HTR-8/SVneo (cell line): ENCODE measurements around the gene ACTL6B.

Source experiments
- DNase-seq: peaks from one replicate; pipeline ENCODE4 v3.0.0; 2011; ENCODE audit warnings: low spot score, mixed read lengths; ENCODE audit not compliant: insufficient read length
- FAIRE-seq: peaks from 2 replicates; lab custom pipeline; 2011; peaks lifted over from hg19 to GRCh38; lab: Jason Lieb, UNC

The ACTL6B gene

DNA sequence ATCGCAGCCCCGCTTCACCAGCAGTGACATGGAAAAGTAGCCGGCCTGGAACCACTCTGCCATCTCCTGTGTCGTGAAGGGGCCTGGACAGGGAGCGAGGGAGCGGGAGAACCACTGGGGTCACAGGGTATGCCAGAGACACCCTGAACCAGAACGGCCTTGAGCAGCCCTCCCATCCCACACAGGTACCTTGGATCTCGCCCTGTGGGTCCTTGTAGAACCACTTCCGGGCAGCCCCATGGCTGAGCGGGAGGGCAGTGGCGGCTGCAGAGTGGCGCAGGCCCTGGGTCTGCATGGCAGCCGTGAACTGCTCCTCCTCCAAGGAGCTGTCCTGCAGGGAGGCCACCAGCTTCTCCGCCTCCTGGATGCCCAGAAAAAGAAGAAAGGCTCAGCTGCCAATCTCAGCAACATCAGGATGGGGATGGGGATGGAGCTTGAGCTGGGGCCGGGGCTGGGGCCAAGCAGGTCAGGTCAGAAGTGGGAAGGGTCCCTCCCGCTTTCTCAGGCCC lies 28.3 kb upstream of the ACTL6B start:
- FAIRE-seq (no peak), DNase-seq (no peak)

DNA sequence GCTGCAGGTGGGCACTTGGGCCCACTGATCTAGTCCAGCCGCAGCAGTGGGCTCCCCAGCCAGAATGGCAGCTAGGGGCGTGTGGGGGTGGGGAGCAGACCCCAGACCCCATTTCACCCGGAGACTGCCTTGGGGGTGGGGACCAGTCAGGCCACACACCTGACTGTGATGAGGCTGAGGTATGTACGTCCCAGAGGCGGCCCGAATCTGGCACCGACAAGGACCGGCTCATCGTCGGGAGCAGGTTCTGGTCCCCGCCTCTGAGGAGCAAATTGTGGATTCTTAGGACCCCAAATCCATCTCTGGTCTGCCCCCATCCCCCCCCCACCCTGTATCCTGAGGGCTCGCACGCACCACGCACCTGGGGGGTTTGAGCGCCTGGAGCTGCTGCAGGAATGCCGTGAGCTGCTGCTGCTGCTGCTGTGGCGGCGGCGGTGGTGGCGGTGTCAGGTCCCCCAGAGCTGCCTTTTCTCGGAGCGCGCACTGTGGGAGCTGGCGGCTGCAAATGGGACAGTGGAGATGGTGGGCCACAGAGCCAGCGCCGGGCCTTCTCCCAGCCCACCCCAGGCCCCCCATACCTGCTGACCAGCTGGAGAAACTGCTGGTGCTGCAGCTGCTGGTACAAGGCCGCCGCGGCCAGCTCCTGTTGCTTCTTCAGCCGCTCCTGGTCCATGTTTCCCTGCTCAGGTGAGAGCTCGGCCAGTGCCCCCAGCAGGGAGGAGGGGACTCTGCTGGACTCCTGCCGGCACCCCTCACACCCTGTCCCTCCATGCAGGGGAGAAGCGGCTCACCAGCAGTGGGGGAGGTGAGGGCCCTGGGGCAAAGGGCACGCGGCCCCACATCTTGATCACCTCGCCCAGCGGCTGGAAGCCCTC lies 27.6 kb upstream of the ACTL6B start:
- FAIRE-seq (no peak), DNase-seq (no peak)

DNA sequence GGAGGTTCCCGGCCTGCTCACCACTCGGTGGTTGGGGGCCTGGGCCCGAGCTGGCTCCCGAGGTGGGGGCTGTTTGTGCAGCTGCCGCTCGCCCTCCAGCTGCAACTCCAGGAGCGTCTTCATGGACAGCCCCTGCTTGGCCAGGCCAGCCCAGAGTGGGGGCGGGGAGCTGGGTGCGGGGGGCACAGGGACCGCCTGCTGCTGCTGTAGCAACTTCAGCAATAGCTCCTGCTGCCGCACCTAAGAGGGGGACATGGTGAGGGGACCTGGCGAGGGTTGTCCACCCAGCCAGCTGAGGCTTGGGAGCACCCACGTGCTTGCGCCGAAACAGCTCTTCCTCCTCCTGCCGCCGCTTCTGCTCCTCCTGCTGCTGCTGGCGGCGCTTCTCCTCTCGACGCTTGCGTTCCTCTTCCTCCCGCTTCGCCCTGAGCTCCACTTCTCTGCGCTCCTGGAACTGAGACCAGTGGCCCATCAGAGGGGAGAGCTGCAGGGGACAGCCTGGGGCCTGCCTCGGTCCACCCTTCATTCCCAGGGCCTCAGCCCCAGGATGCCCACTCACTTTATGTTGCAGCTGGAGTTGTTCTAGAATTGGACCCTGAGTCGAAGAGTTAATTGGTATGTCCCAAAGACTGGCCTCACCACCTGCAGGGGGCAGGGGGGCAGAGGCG lies 26.9 kb upstream of the ACTL6B start:
- no peak for FAIRE-seq
- DNase-seq, result no peak

DNA sequence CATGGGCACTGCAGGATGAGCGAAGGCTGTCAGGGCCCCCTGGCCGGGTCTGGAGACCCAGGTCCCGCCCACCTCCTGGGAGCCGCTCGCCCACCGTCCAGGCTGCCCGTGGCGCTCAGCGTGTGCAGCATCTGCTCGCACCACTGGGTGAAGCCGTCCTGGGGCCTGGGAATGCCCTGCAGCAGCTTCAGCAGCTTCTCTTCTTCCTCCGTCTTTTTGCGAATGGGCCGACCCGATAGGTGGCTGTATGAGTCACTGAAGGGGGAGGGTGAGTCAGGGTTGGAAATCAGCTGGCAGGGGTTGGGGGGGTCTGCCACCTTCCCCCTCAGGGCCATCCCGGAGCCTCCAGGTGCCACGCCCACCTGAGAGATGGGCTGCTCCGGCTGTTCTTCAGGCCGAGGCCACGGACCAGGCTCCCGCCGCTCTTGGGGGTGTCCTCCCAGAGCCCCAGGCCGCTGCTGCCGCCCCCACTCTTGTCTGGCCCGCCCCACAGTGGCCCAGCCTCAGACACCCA lies 26.0 kb upstream of the ACTL6B start:
- DNase-seq (no peak), FAIRE-seq (no peak)

DNA sequence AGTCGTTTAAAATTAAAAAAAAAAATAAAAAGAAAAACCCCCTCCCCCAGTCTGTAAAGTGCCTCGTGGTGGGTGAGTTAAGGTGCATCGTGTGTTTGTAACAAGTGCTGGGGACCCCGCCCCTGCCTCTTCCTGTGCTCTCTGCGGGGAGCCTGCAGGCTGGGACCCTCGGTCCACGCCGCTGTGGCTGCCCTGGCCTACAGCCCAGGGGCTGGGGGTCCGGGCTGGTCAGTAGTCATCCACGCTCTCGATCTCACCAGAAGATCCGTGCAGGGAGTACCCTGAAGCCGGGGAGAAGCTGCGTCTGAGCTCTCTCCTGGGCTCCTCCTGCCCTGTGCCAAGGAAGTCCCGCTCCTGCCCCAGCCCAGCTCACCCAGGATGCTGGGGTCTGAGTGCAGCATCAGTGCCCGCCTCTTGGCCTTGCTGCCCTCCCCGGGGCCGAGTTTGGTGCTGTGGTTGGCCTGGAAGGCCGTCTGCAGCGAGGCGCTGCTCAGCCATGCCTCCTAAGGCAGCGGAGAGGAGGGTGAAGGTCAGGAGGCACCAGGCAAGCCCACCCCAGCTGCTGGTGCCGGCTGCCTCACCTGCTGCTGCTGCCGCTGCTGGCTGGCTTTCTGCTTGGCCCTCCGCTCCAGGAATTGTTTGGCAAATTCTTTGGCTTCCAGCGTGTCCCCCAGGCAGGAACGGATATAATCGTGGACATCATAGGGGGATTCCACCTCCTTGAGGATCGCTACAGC lies 25.4 kb upstream of the ACTL6B start:
- no peak for FAIRE-seq
- no peak for DNase-seq

DNA sequence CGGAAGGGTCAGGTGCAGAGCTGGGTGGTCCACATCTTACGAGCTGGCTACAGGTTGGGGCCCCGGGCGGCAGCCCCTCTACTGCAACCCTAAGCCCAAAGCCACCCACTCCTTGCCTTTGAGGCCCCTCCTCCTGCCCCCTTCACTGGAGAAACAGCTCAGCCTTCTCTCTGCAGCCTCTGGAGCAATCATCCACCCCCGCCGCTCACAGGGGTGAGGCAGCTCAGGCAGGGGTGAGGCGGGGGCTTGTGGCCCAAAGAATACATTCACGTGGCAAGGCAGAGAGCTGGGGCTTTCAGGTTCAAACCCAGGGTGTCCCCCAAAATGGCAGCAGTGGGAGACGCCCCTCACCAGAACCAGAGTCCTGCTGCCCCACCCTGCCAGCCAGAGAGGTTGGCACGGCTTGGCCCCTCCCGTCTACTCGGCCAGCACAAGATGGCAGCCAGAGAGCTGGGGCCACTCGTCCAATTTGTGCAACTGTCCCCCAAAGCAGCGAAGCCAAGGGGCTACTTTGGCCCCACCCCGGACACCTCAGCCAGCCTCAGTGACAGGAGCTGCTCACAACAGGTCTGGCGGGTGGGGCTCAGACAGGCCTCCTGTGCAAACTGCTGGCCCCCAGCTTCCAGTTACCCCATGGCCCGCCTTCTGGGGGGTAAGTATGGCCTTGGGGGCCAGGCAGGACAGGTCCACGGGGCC lies 24.5 kb upstream of the ACTL6B start:
- no peak for DNase-seq
- no peak for FAIRE-seq

DNA sequence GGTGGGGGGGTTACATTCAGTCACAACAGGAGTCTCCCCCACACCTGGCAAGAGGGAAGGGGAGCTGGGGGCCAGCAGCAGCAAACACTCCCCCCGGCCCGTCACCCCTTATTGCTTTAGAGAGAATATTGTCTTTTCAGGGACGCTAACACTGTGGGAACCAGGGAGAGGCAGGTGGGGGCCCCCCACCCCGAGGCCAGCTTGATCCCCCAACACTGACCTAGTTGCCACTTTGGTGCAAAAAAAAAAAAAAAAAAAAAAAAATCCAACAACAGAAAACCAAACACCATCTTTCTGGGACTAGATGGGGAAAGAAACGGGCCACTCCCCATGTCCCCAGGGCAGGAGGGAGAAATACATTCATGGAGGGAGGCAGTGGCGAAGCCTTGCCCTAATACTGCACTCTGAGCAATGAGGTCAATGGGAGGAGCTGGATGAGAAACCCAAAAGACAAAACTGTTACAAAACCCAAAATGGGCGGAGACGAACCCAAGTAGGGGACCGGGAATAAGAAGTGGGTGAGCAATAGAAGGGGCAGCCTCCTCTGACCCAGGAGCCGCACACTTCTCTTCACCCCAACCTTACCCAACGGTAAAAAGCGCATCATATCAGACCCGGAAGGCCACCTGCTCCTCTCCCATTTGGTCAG lies 23.8 kb upstream of the ACTL6B start:
- no peak for DNase-seq
- FAIRE-seq, result no peak

DNA sequence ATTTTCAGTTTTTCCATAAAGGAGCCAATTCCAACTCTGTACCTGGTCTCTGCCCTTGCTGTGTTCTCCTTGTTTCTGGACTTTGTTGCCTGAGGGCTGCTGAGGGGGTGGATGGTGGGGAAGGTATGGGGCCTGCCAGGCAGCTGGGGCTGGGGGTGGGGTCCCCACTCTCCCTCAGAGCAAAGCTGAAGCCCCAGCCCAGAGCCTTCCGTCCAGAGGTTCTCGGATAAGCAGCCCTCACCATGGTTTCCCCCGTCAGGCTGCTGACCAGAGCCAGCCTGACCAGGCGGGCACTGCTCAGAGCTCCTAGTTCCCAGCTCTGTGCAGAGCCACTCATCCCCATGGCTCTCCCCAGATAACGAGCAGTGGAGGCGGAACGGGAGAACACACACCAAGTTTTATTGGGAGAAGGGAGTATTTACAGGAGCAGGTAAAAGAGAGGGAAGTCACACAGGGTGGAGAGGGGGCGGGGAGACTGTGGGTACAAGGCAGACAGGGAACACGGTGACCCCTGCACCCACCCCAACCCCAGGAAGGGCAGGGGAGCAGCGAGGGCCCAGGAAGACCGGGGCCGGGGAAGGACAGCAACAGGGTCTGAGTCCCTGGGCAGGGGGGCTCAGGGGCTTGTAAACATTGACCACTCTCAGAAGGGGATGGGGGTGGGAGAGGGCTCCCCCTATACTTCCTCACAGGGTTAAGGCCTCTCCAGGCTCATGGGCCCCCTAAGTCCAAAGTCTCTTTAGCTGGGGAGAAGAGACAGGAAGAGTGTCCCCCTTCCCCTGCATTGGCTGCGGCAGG lies 23.1 kb upstream of the ACTL6B start:
- no peak for FAIRE-seq
- DNase-seq, result no peak

DNA sequence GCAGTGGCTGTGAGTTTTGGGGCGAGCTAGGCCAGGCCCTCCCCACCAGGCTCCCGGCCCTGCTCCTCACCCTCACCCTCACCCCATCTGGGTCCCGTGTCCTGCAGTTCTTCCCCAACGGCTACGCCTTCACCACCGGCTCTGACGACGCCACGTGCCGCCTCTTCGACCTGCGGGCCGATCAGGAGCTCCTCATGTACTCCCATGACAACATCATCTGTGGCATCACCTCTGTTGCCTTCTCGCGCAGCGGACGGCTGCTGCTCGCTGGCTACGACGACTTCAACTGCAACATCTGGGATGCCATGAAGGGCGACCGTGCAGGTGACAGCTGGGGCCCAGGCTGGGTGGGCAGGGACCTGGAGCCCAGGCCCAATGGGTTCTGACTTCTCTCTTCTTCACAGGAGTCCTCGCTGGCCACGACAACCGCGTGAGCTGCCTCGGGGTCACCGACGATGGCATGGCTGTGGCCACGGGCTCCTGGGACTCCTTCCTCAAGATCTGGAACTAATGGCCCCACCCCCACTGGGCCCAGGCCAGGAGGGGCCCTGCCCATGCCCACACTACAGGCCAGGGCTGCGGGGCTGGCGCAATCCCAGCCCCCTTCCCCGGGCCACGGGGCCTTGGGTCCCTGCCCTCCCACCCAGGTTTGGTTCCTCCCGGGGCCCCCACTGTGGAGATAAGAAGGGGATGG lies 22.2 kb upstream of the ACTL6B start:
- FAIRE-seq (no peak), DNase-seq (no peak)

DNA sequence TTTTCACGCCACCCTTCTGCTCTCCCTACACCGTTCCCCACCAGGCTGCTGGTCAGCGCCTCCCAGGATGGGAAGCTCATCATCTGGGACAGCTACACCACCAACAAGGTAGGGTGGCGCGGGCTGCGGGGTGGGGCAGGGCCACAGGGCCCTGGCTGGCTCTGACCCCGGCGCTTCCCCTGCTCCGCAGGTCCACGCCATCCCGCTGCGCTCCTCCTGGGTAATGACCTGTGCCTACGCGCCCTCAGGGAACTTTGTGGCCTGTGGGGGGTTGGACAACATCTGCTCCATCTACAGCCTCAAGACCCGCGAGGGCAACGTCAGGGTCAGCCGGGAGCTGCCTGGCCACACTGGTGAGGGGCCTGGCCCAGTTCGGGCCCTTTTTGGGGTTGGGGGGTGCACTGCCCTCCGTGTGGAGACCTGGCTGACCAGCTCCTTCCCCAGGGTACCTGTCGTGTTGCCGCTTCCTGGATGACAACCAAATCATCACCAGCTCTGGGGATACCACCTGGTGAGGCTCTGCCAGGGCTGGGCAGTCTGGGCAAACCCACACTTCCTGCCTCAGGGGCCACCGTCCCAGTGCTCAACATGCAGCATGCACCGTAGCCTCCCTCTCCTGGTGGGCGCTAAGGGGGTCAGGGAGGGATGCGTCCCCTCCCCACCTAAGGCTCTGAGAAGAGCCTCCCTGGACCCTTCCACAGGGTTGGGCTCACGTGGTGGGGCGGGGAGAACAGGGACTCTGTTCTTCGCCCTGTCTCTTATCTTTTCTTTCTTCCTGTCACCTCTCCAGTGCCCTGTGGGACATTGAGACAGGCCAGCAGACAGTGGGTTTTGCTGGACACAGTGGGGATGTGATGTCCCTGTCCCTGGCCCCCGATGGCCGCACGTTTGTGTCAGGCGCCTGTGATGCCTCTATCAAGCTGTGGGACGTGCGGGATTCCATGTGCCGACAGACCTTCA lies 21.3 kb upstream of the ACTL6B start:
- FAIRE-seq (no peak), DNase-seq (no peak)

DNA sequence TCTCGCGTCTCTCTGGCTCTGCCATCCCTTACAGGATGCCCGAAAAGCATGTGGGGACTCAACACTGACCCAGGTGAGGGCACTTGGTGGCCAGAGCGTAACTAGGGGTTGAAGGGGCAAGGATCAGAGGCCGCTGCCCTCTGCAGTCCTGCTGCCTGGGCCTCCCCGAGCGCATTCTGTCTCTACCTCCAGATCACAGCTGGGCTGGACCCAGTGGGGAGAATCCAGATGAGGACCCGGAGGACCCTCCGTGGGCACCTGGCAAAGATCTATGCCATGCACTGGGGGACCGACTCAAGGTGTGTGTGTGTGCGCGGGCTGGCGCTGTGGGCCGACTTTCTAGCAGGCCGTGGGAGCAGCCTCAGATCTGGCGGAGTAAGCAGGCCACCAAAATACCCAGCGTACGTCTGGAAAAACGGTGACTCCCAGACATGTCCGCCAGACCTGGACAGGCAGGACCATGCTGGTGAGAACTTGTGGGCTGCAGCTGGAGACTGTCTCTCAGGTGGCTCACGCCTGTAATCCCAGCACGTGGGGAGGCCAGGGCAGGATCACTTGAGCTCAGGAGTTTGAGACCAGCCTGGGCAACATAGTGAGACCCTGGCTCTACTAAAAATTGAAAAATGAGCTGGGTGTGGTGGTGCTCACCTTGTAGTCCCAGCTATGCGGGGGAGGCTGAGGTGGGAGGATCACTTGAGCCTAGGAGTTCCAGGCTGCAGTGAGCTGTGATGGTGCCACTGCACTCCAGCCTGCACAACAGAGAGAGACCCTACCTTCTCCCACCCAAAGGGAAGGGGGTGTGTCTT lies 20.5 kb upstream of the ACTL6B start:
- FAIRE-seq (no peak), DNase-seq (no peak)

DNA sequence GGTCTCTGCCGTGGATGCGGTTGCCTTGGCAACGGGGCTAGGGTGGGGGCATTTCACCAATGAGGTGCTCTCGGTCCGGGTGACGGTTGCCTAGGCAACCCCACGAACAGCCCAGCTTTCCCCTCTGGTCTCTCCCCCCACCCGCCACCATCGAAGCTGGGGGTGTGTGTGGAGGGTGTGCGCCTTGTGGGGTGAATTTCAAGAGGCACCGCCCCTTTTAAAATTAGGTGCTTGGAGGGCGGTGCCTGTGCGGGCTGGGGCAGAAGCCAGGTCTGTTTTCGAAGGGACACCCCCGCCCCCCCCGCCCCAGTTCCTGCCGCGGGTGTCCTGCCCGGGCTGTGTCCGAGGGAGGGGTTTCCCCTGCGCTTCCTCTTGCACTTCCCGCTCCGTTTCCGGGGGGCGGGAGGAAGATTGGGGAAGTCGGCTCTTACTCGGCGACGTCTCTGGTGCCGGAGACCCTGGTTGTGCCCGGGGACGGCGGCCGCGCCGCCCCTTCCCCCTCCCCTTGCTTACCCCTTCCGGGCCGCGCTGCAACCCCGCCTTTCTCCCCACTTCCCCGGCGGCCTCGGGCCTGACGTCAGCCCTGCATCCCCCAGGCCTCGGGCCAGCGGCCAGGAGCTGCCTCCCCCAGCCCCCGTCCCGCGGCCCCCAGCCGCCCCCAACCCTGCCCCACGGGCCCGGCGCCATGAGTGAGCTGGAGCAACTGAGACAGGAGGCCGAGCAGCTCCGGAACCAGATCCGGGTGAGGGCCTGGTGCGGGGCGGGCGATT lies 19.5 kb upstream of the ACTL6B start:
- FAIRE-seq, result no peak
- peak; percentile 39 for DNase-seq

DNA sequence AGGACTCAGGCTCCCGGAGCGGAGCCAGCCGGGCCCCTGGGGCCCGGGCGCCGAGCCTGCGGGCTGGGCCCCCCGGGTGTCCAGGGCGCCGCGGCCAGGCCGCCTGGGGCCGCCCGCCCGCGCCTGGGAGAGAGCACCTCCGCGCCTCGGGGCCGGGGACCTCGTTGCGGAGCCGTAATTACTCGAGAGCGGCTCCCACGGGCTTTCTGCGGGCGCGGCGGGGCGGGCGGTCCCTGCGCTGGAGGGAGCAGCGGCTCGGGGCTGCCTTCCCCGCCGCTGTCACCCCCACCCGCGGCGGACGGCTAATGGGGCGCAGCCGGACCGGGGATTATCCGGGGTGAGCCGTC lies 18.8 kb upstream of the ACTL6B start:
- DNase-seq, result no peak
- FAIRE-seq, result no peak

DNA sequence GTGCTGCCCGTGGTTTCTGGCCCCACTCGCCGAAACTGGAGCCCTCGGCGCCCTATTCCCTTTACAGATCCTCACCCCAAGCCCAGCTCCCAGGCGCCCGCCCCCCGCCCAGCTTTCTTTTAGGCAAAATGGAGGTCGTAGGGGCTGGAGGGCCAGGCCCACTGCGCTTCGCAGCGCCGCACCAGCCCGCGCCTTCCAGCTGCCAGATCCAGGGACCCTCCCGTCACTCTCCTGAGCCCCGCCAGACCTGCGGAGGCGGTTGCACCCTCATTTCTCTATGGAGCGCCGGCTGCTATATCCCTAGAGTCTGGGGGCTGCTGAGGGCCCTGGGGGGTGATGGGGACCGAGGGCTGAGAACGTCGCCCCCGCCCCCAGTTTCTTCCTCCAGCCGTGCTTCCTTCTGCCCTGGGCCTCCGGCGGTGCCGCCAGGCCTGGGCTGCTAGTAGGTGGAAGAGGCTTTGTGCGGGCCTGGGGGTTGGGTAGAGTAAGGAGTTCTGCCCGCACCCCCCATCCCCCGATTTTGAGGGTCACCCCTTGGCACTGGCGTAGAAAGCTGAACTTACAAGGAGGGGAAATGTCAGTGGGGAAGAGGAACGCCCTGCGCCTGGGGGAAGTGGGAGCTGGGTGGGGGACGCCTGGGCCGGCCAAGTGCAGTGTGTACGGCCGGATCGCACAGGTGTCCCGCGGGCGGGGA lies 18.3 kb upstream of the ACTL6B start:
- FAIRE-seq (no peak), DNase-seq (no peak)

DNA sequence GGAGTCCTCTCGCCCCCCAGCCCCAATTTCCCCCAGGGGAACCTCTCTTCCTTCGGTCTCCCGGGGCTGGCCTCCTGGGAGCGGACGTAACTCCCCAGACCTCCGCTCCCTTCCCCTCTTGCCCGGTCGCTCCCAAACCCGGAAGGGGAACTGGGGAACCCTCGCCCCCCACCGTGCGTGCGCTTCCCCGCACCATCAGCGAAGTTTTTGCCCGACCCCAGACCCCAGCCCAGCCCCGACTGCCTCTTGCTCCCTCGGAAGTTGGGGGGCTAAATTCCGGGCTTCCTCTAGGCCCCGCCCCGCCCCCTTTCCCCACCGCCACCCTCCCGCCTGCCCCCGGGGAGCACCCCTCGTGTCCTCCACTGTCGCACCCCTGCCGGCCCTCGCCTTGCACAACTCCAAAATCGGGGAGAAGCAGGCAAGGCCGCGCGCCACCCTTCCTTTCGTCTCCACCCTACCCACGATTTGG lies 17.7 kb upstream of the ACTL6B start:
- DNase-seq (no peak), FAIRE-seq (no peak)
